DOHH2 (cell line): ENCODE measurements around the gene PCED1B.

Source experiments
- H3F3A ChIP-seq: fragments of 200-600 bp; sonication (generic), shearing (Covaris generic); 2 replicates; pipeline ENCODE4 v1.6.0; 2016; ENCODE audit warnings: antibody characterized with exemption, mild to moderate bottlenecking; ENCODE audit not compliant: control insufficient read depth, insufficient read depth
- H3K27ac ChIP-seq: fragments of 200-600 bp; sonication (generic); 2 replicates; pipeline ENCODE4 v1.5.1; 2014; ENCODE audit warnings: low read depth, mild to moderate bottlenecking, low read length, moderate library complexity
- H3K27me3 ChIP-seq: fragments of 200-600 bp; sonication (generic); 2 replicates; pipeline ENCODE4 v1.6.1; 2014; ENCODE audit warnings: mild to moderate bottlenecking, low read length, mixed read lengths; ENCODE audit not compliant: control insufficient read depth
- H3K36me3 ChIP-seq: fragments of 200-600 bp; sonication (generic); 2 replicates; pipeline ENCODE4 v1.6.1; 2014; ENCODE audit warnings: mild to moderate bottlenecking, low read length, moderate library complexity, mixed read lengths; ENCODE audit not compliant: control insufficient read depth
- H3K4me1 ChIP-seq: fragments of 200-600 bp; sonication (generic); 2 replicates; pipeline ENCODE4 v1.6.1; 2014; ENCODE audit warnings: mild to moderate bottlenecking, low read length, mixed read lengths; ENCODE audit not compliant: control insufficient read depth
- H3K4me2 ChIP-seq: fragments of 200-600 bp; sonication (generic); 2 replicates; pipeline ENCODE4 v1.6.0; 2014; ENCODE audit warnings: mild to moderate bottlenecking, low read length, moderate library complexity
- H3K4me3 ChIP-seq: fragments of 200-600 bp; sonication (generic); 2 replicates; pipeline ENCODE4 v1.5.1; 2014; ENCODE audit warnings: mild to moderate bottlenecking, low read length, mixed read lengths
- H3K79me2 ChIP-seq: fragments of 200-600 bp; sonication (generic); 2 replicates; pipeline ENCODE4 v1.6.1; 2014; ENCODE audit warnings: mild to moderate bottlenecking, low read length, mixed read lengths; ENCODE audit not compliant: control insufficient read depth
- H3K9me2 ChIP-seq: fragments of 200-600 bp; sonication (generic); replicated peaks from 2 replicates; pipeline ENCODE4 v1.6.1; 2014; ENCODE audit warnings: mild to moderate bottlenecking, low read length, mixed read lengths; ENCODE audit not compliant: control insufficient read depth
- H3K9me3 ChIP-seq: fragments of 200-600 bp; sonication (generic); 2 replicates; pipeline ENCODE4 v1.6.1; 2014; ENCODE audit warnings: antibody characterized with exemption, low read length, mixed read lengths; ENCODE audit not compliant: control insufficient read depth, insufficient read depth
- H4K20me1 ChIP-seq: fragments of 200-600 bp; sonication (generic); 2 replicates; pipeline ENCODE4 v1.6.0; 2014; ENCODE audit warnings: low read depth, mild to moderate bottlenecking, antibody characterized with exemption, low read length, moderate library complexity; ENCODE audit not compliant: control insufficient read depth, insufficient read depth
- EZH2phosphoT487 ChIP-seq: fragments of 200-600 bp; sonication (generic); IDR thresholded peaks from 2 replicates; pipeline ENCODE4 v1.6.1; 2017; ENCODE audit warnings: borderline replicate concordance, mild to moderate bottlenecking, antibody characterized with exemption, low read length, moderate library complexity, mixed read lengths
- TF ChIP-seq, protein P1 (sequence below): fragments of 200-600 bp; sonication (generic); IDR thresholded peaks from one replicate; pipeline ENCODE4 v1.5.1; 2014; ENCODE audit warnings: antibody characterized with exemption, mild to moderate bottlenecking, low read depth, low read length; ENCODE audit not compliant: poor library complexity, severe bottlenecking

Gene PCED1B

DNA sequence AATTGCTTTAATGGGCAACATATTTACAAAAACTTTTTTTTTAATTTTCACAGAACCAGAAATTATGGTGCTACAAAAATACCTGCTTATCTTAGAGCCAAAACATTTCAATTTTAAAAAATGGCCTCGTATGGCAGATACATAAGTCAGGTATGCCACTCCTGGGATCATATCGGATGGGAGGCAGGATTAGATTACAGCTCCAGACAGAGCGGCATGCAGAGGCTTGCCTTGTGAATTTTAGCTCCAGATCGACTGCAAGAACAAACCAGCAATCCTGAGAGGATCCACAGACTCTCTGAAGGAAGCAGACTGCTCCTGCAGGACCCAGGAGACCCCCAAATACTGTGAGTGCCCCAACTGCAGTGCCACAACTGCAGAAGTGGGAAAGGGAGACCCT is 169.7 kb downstream of the PCED1B start:
- H3K9me2 ChIP-seq, result no peaks in the 10 kb centered on the region
- no peaks in the 10 kb centered on the region for H3F3A ChIP-seq
- H3K4me1 ChIP-seq, result no peaks in the 10 kb centered on the region
- no peaks in the 10 kb centered on the region for H3K36me3 ChIP-seq
- no peak overlapping the region for H3K4me2 ChIP-seq
- no peaks in the 10 kb centered on the region for H4K20me1 ChIP-seq
- no peak overlapping the region for H3K27ac ChIP-seq
- no peak for TF ChIP-seq EZH2phosphoT487
- TF ChIP-seq, protein P1, sequence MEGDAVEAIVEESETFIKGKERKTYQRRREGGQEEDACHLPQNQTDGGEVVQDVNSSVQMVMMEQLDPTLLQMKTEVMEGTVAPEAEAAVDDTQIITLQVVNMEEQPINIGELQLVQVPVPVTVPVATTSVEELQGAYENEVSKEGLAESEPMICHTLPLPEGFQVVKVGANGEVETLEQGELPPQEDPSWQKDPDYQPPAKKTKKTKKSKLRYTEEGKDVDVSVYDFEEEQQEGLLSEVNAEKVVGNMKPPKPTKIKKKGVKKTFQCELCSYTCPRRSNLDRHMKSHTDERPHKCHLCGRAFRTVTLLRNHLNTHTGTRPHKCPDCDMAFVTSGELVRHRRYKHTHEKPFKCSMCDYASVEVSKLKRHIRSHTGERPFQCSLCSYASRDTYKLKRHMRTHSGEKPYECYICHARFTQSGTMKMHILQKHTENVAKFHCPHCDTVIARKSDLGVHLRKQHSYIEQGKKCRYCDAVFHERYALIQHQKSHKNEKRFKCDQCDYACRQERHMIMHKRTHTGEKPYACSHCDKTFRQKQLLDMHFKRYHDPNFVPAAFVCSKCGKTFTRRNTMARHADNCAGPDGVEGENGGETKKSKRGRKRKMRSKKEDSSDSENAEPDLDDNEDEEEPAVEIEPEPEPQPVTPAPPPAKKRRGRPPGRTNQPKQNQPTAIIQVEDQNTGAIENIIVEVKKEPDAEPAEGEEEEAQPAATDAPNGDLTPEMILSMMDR, result no peak
- H3K27me3 ChIP-seq, result no peaks in the 10 kb centered on the region
- H3K79me2 ChIP-seq, result no peaks in the 10 kb centered on the region
- no peak overlapping the region for H3K4me3 ChIP-seq
- peaks cover 7% of the 10 kb centered on the region; the same call in 1 of the 2 replicates for H3K9me3 ChIP-seq

DNA sequence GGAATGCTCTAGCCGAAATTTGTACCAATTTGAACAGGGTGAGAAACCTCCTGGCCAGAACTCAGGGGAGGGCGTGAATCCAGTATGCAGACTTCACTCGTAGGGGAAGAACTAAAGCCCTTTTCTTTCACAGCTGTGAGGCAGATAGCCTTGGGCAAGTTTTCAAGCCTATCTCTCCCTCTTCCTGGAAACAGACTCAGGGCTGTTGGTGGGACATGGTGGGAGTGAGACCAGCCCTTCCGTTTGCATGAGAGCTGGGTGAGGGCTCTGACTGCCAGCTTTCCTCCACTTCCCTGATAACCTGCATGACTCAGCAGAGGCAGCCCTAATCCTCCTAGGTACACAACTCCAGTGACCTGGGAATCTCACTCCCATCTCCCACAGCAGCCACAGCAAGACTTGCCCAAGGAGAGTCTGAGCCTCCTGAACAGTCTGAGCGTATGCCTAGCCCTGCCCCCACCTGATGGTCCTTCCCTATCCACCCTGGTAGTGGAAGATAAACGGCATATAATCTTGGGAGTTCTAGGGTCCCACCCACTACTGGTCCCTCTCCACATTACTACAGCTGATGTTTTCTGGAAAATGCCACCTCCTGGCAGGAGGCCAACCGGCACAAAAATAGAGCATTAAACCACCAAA is 170.4 kb downstream of the PCED1B start:
- Histone ChIP-seq H3K36me3 (no peaks in the 10 kb centered on the region), H3K4me2 (no peak overlapping the region), H3K27ac (no peak overlapping the region), H3F3A (no peaks in the 10 kb centered on the region), H4K20me1 (no peaks in the 10 kb centered on the region), H3K9me2 (no peaks in the 10 kb centered on the region), H3K27me3 (no peaks in the 10 kb centered on the region), H3K4me1 (no peaks in the 10 kb centered on the region), H3K79me2 (no peaks in the 10 kb centered on the region), H3K9me3 (peaks cover 7% of the 10 kb centered on the region; the same call in 1 of the 2 replicates), H3K4me3 (no peak overlapping the region)
- TF ChIP-seq, protein P1, result no peak
- TF ChIP-seq EZH2phosphoT487, result no peak

DNA sequence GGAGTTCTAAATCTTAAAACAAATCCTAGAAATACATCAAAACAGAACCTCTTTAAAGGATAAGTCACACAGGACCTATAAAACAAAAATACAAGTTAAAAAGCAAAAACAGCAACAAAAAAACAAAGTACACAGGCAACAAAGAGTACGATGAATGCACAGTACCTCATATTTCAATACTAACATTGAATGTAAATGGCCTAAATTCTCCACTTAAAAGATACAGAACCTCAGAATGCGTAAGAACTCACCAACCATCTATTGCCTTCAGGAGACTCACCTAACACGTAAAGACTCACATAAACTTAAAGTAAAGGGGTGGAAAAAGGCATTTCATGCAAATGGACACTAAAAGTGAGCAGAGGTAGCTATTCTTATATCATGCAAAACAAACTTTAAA is 172.5 kb downstream of the PCED1B start:
- no peak overlapping the region for H3K27ac ChIP-seq
- no peaks in the 10 kb centered on the region for H4K20me1 ChIP-seq

More for the DNA sequence above, 172.5 kb downstream of the PCED1B start:
- H3F3A ChIP-seq, result no peaks in the 10 kb centered on the region
- no peak overlapping the region for H3K4me2 ChIP-seq
- TF ChIP-seq, protein P1, result no peak
- no peak for TF ChIP-seq EZH2phosphoT487
- H3K9me2 ChIP-seq, result no peaks in the 10 kb centered on the region
- H3K27me3 ChIP-seq, result no peaks in the 10 kb centered on the region
- no peak overlapping the region for H3K4me3 ChIP-seq
- H3K4me1 ChIP-seq, result no peaks in the 10 kb centered on the region
- no peaks in the 10 kb centered on the region for H3K79me2 ChIP-seq
- peaks cover 7% of the 10 kb centered on the region; the same call in 1 of the 2 replicates for H3K9me3 ChIP-seq
- no peaks in the 10 kb centered on the region for H3K36me3 ChIP-seq
